Esophagus (tissue), 2 donors: Measurements from ENCODE around the gene MYD88. TPM values are rescaled to one million over a fixed set of nuclear protein-coding genes. Genes with fewer than 3 reads are reported as not detected.

Experiments
- H3K27ac ChIP-seq, 2 donors: one replicate each; pipeline ENCODE4 v1.5.1; 2013; ENCODE audit warnings: low read depth in 2 of 2, mild to moderate bottlenecking in 2 of 2, inconsistent platforms in 1 of 2, low read length in 1 of 2, moderate library complexity in 1 of 2
- H3K27me3 ChIP-seq, 2 donors: one replicate each; pipeline ENCODE4 v1.6.1; 2013; ENCODE audit warnings: low read length in 2 of 2, control low read depth in 1 of 2, mild to moderate bottlenecking in 1 of 2; ENCODE audit not compliant: insufficient read depth in 2 of 2, control insufficient read depth in 1 of 2
- H3K36me3 ChIP-seq, 2 donors: one replicate each; pipeline ENCODE4 v1.6.1; 2013; ENCODE audit warnings: low read length in 1 of 2; ENCODE audit not compliant: control insufficient read depth in 2 of 2, insufficient read depth in 2 of 2
- H3K4me1 ChIP-seq, 2 donors: one replicate each; pipeline ENCODE4 v1.6.1; 2013; ENCODE audit warnings: low read length in 1 of 2; ENCODE audit not compliant: control insufficient read depth in 2 of 2, insufficient read depth in 2 of 2
- H3K4me3 ChIP-seq, 2 donors: one replicate each; pipeline ENCODE4 v1.5.1; 2013; ENCODE audit warnings: low read length in 2 of 2, mild to moderate bottlenecking in 2 of 2, low read depth in 1 of 2, moderate library complexity in 1 of 2
- H3K9me3 ChIP-seq, 2 donors: one replicate each; pipeline ENCODE4 v1.6.1; 2013; ENCODE audit warnings: mild to moderate bottlenecking in 2 of 2, low read depth in 1 of 2, low read length in 1 of 2, moderate library complexity in 1 of 2; ENCODE audit not compliant: control insufficient read depth in 2 of 2, insufficient read depth in 1 of 2
- WGBS, 2 donors: extraction: QIAGEN DNeasy Blood & Tissue Kit; methylation state at CpG; one replicate each; pipeline ENCODE4 v1.1.7; 2013; 5-methylcytosine and 5-hydroxymethylcytosine counted together
- polyA plus RNA-seq, 2 donors: library from polyadenylated mRNA; stranded (reverse); fragments of 200-250 nt; gene quantifications; one replicate each; pipeline ENCODE4 v1.2.3, GENCODE V29; 2013
- donor health status: healthy with polysubstance abuse.
- donor health status: Bipolar disorder and iron deficiency.

Gene MYD88
- polyA plus RNA-seq, 2 donors = 26.5 to 44.0 TPM

- Histone ChIP-seq H3K4me3 (no peak overlapping the region), H3K36me3 (peaks cover 4 to 31% of the 10 kb centered on the region in 2 donors), H3K27me3 (no peaks in the 10 kb centered on the region), H3K27ac (no peak overlapping the region), H3K4me1 (peaks cover 0 to 6% of the 10 kb centered on the region in 2 donors), H3K9me3 (no peaks in the 10 kb centered on the region)
- WGBS, 2 donors = 86 to 88% methylated on average over 13 of the region's 13 CpGs
Observed at GRCh38 chr3:38118421-38119247, 19.8 kb upstream of the MYD88 start.

DNA sequence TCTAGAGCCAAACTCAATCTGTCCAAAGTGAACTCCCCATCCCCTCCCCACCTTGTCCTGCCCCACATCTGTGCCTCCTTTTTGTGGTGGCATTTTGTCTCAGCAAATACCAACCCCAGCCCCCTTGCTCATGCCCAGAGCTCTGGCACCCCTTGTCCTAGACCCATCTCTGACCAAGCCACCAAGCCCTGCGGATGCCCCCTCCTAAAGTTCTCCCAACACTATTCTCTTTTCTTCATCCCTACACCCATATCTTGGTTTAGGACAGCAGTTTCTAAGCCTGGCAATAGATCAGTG, 19.3 kb upstream of the MYD88 start:
- Histone ChIP-seq H3K4me3 (no peak overlapping the region), H3K27ac (no peak overlapping the region), H3K27me3 (no peaks in the 10 kb centered on the region), H3K36me3 (peaks cover 4 to 33% of the 10 kb centered on the region in 2 donors), H3K4me1 (peaks cover 0 to 6% of the 10 kb centered on the region in 2 donors), H3K9me3 (no peaks in the 10 kb centered on the region)
- WGBS, 2 donors = 95 to 100% methylated on average over 1 of the region's 1 CpG

- 86 to 90% methylated on average over 7 of the region's 7 CpGs for WGBS, 2 donors
- H3K27me3 ChIP-seq = no peaks in the 10 kb centered on the region
- H3K36me3 ChIP-seq = peaks cover 4 to 39% of the 10 kb centered on the region in 2 donors
- H3K4me3 ChIP-seq = no peak overlapping the region
- peaks cover 0 to 7% of the 10 kb centered on the region in 2 donors for H3K4me1 ChIP-seq
- no peak overlapping the region for H3K27ac ChIP-seq
- no peaks in the 10 kb centered on the region for H3K9me3 ChIP-seq
Observed at GRCh38 chr3:38119821-38120692, 18.4 kb upstream of the MYD88 start.

DNA sequence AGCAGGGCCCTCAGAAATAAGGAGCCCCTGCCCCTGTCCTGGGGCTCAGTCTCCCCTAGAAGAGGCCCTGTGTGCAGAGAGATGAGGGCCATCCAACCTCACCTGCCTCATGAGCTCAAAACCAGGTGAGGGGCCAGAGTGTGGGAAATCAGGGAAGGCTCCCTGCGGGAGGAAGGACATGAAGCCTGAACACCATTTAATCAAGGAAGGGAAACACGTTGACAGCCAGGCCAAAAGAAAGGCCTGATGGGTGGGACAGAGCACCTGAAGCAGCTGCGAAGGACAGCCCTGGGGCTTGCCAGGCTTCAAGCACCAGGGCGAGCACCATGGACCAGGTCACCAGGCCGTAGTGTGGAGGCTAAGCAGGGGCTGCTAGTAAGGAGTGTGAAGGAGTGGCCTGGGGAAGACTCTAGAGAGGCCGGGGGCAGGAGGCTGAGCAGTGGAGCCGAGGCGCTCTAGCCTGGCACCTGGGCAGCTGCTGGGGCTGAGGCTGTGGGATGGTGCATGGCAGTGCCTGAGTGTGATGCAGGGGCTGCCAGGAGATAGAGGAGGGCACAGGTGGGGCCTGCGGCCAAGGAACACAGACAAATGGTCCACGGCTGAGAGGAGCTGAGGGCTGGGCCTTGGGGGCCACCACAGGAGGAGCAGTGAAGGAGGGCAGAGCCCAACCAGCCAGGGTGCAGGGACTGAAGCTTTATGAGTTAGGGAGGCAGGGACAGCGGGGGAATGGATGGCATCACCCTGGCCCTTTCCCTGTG, 17.6 kb upstream of the MYD88 start:
- H3K36me3 ChIP-seq = peaks cover 10 to 45% of the 10 kb centered on the region in 2 donors
- H3K9me3 ChIP-seq = no peaks in the 10 kb centered on the region
- 87 to 89% methylated on average over 11 of the region's 11 CpGs for WGBS, 2 donors
- H3K27ac ChIP-seq = no peak overlapping the region
- H3K27me3 ChIP-seq = no peaks in the 10 kb centered on the region
- peaks cover 0 to 7% of the 10 kb centered on the region in 2 donors for H3K4me1 ChIP-seq
- no peak overlapping the region for H3K4me3 ChIP-seq

- Histone ChIP-seq H3K4me1 (peaks cover 0 to 7% of the 10 kb centered on the region in 2 donors), H3K27me3 (no peaks in the 10 kb centered on the region), H3K9me3 (no peaks in the 10 kb centered on the region), H3K27ac (no peak overlapping the region), H3K4me3 (no peak overlapping the region), H3K36me3 (peaks cover 16 to 50% of the 10 kb centered on the region in 2 donors)
- WGBS, 2 donors = 87 to 89% methylated on average over 8 to 9 of the region's 9 CpGs
Observed at GRCh38 chr3:38121451-38121831, 17.0 kb upstream of the MYD88 start.

DNA sequence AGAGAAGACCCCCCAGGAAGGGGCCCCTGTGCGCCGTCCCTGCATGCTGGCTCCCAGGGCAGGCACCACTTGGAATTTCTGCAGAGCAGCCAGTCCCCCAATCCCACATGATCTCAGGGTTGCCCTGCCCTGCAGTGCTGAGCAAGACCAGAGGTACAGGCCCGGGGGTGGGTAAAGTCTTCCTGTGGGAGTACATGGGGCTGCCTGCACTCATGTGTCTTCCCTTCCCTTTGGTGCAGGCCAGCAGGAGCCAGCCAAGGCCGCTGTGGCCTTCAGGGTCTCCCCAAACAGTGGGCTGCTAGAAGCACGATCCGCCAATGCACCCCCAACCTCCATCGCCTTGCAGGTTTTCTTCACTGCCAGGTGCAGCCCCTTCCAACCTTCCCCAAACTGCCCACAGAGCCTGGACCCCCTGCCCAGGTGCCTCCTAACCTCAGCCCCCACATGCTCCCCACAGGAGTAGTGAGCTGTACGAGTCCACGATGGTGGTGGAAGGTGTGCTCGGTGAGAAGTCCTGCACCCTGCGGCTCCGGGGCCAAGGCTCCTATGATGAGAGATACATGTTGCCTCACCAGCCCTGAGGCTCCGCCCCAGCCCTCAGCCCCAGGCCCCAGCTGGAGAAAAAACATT, 16.5 kb upstream of the MYD88 start:
- Histone ChIP-seq H3K27me3 (no peaks in the 10 kb centered on the region), H3K36me3 (peaks cover 19 to 54% of the 10 kb centered on the region in 2 donors), H3K4me1 (peaks cover 0 to 5% of the 10 kb centered on the region in 2 donors), H3K4me3 (no peak overlapping the region), H3K9me3 (no peaks in the 10 kb centered on the region), H3K27ac (no peak overlapping the region)
- 89 to 94% methylated on average over 13 of the region's 13 CpGs for WGBS, 2 donors

GRCh38 chr3:38122712-38123290, 15.7 kb upstream of the MYD88 start:
- peaks cover 20 to 62% of the 10 kb centered on the region in 2 donors for H3K36me3 ChIP-seq

GRCh38 chr3:38124324-38125122, 13.9 kb upstream of the MYD88 start:
- H3K27ac ChIP-seq = no peak overlapping the region
- no peak overlapping the region for H3K4me3 ChIP-seq
- H3K4me1 ChIP-seq = peaks cover 0 to 2% of the 10 kb centered on the region in 2 donors
- WGBS, 2 donors = 60 to 64% methylated on average over 7 of the region's 7 CpGs
- H3K9me3 ChIP-seq = no peaks in the 10 kb centered on the region
- H3K27me3 ChIP-seq = no peaks in the 10 kb centered on the region
- peaks cover 31 to 74% of the 10 kb centered on the region in 2 donors for H3K36me3 ChIP-seq

More at GRCh38 chr3:38122712-38123290, 15.7 kb upstream of the MYD88 start:
- 91 to 96% methylated on average over 9 of the region's 9 CpGs for WGBS, 2 donors
- Histone ChIP-seq H3K27ac (no peak overlapping the region), H3K4me3 (no peak overlapping the region), H3K4me1 (peaks cover 0 to 5% of the 10 kb centered on the region in 2 donors), H3K9me3 (no peaks in the 10 kb centered on the region), H3K27me3 (no peaks in the 10 kb centered on the region)
